ENCODE data around the gene ILK. TPM values are rescaled to one million over a fixed set of nuclear protein-coding genes. Genes with fewer than 3 reads are reported as not detected.

Gene ILK
- total and polyA plus RNA-seq, 2 of the 13 experiments (the other 11 are each of a cell fraction or from before 2014, with no cell fraction given), result 70.3 to 108 TPM

- TF ChIP-seq NRL (CRISPR knock-in tag; IDR thresholded peaks at IDR 0.05; ENCODE audit: borderline replicate concordance) (0 out of 2 replicates have a peak, but pooled peaks have one; percentile 55), CSRNP1 (CRISPR knock-in tag; IDR thresholded peaks at IDR 0.05) (no peak; the same call in 1 of the 2 replicates), ATF1 (CRISPR knock-in tag; IDR thresholded peaks at IDR 0.05) (no peak), DR1 (CRISPR knock-in tag; IDR thresholded peaks at IDR 0.05) (no peak), ZNF780A (CRISPR knock-in tag; IDR thresholded peaks at IDR 0.05) (no peak), HMGXB4 (CRISPR knock-in tag; IDR thresholded peaks at IDR 0.05; ENCODE audit: borderline replicate concordance in 1 of 2, low read depth in 1 of 2) (peak; percentile 12 to 44; a peak in 2 of 4 replicates), JUNB (CRISPR knock-in tag; IDR thresholded peaks at IDR 0.05; ENCODE audit: borderline replicate concordance) (no peak), ZBTB44 (CRISPR knock-in tag; IDR thresholded peaks at IDR 0.05) (no peak), AFF4 (CRISPR knock-in tag; IDR thresholded peaks at IDR 0.05) (no peak), ZBTB33 (CRISPR knock-in tag; IDR thresholded peaks at IDR 0.05) (no peak), PRDM10 (CRISPR knock-in tag; IDR thresholded peaks at IDR 0.05; ENCODE audit: low read depth) (no peak), GATAD2A (CRISPR knock-in tag; IDR thresholded peaks at IDR 0.05) (no peak)
Observed at GRCh38 chr11:6604081-6604626, 580 bp downstream of the ILK start (continued).
